Measurements from ENCODE around the gene PHLPP2. TPM values are rescaled to one million over a fixed set of nuclear protein-coding genes. Genes with fewer than 3 reads are reported as not detected.

PHLPP2 gene
- total RNA-seq, 4 donors from 2014 or later: 0.49 to 5.7 (median 1.7) TPM

DNA sequence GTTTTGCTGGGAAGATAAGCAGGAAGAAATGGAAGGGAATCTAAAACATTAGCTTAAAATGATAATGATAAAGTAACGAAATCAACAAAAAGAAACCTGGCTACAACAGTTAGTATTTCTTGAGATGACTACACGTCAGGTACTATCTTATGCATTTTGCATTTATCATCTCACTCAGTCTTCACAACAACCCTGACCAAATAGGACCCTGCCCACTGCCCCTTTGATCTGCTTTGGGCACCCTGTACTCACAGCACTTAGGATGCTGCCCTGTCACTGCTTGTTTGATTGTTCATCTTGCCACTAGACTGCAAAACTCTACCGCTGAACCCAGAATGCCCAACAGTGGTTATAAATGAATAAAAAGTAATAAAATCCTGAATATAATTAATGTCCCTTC lies 53.3 kb downstream of the PHLPP2 start:
- Histone ChIP-seq H3K36me3 (peaks cover 0 to 80% (median 4%) of the 10 kb centered on the region in 3 donors), H3K4me3 (no peak overlapping the region), H3K9me3 (no peaks in the 10 kb centered on the region), H3K27me3 (no peaks in the 10 kb centered on the region), H3K27ac (no peak overlapping the region), H3K4me1 (no peaks in the 10 kb centered on the region)
- DNase-seq: no peak
- intact Hi-C loops (cut with DNase I): no loop called here
- TF ChIP-seq, protein P1, sequence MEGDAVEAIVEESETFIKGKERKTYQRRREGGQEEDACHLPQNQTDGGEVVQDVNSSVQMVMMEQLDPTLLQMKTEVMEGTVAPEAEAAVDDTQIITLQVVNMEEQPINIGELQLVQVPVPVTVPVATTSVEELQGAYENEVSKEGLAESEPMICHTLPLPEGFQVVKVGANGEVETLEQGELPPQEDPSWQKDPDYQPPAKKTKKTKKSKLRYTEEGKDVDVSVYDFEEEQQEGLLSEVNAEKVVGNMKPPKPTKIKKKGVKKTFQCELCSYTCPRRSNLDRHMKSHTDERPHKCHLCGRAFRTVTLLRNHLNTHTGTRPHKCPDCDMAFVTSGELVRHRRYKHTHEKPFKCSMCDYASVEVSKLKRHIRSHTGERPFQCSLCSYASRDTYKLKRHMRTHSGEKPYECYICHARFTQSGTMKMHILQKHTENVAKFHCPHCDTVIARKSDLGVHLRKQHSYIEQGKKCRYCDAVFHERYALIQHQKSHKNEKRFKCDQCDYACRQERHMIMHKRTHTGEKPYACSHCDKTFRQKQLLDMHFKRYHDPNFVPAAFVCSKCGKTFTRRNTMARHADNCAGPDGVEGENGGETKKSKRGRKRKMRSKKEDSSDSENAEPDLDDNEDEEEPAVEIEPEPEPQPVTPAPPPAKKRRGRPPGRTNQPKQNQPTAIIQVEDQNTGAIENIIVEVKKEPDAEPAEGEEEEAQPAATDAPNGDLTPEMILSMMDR (IDR thresholded peaks at IDR 0.05): no peak
- TF ChIP-seq POLR2A (IDR thresholded peaks at IDR 0.05): no peak
- 91 to 95% methylated on average over 3 of the region's 3 CpGs for WGBS, 2 donors

- WGBS, 2 donors: 61 to 81% methylated on average over 4 of the region's 4 CpGs
- no peak overlapping the region for H3K4me3 ChIP-seq
- no peaks in the 10 kb centered on the region for H3K4me1 ChIP-seq
- intact Hi-C loops (cut with DNase I): no loop called here
- no peaks in the 10 kb centered on the region for H3K9me3 ChIP-seq
- no peak for DNase-seq
- no peaks in the 10 kb centered on the region for H3K27me3 ChIP-seq
- TF ChIP-seq POLR2A (IDR thresholded peaks at IDR 0.05): no peak
- TF ChIP-seq, protein P1 (IDR thresholded peaks at IDR 0.05): no peak
- H3K36me3 ChIP-seq: peaks cover 0 to 80% (median 4%) of the 10 kb centered on the region in 3 donors
- H3K27ac ChIP-seq: no peak overlapping the region
Measured at GRCh38 chr16:71670537-71670936, 54.0 kb downstream of the PHLPP2 start.

DNA sequence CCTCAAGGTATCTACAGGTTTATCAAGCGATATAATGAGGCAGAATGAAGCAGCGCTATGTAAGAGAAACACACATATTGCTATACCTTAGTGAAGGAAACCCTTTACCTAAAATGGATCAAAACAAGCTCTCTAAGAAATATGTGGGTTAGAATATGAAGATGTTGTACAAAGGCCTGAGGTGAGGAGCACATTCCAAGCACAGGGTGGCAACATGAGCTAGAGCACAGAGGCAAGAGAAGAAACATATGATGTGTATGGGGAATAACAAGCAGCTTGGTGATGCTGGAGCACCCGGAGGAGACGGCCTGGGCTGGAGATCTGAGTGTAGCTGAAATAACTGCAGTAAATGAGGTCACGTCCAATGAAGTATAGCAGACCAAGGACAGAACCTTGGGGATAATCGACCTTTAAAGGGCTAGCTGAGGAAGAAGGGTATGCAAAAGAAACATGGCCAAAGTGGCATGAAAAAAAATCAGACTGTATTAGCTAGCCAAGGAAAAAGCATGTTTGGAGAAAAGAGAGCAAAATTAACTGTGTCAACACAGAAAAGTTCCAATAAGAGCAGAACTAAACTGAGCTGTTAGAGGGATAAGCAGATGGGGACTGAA lies 54.5 kb downstream of the PHLPP2 start:
- WGBS, 2 donors: 92 to 95% methylated on average over 6 of the region's 6 CpGs
- no peaks in the 10 kb centered on the region for H3K27me3 ChIP-seq
- TF ChIP-seq, protein P1 (IDR thresholded peaks at IDR 0.05): no peak
- no peak for TF ChIP-seq POLR2A (IDR thresholded peaks at IDR 0.05)
- H3K36me3 ChIP-seq: peaks cover 0 to 81% (median 4%) of the 10 kb centered on the region in 3 donors
- no peak for DNase-seq
- intact Hi-C loops (cut with DNase I): no loop called here
- H3K9me3 ChIP-seq: no peaks in the 10 kb centered on the region
- no peak overlapping the region for H3K27ac ChIP-seq
- no peak overlapping the region for H3K4me3 ChIP-seq
- H3K4me1 ChIP-seq: no peaks in the 10 kb centered on the region

- Histone ChIP-seq H3K9me3 (no peaks in the 10 kb centered on the region), H3K27ac (no peak overlapping the region), H3K27me3 (no peaks in the 10 kb centered on the region), H3K4me1 (no peaks in the 10 kb centered on the region), H3K36me3 (peaks cover 0 to 85% (median 4%) of the 10 kb centered on the region in 3 donors), H3K4me3 (no peak overlapping the region)
- intact Hi-C loops (cut with DNase I): no loop called here
- no peak for DNase-seq
- WGBS, 2 donors: 72 to 73% methylated on average over 4 of the region's 4 CpGs
- TF ChIP-seq, protein P1 (IDR thresholded peaks at IDR 0.05): no peak
- TF ChIP-seq POLR2A (IDR thresholded peaks at IDR 0.05): no peak
Measured at GRCh38 chr16:71666928-71667707, 57.4 kb downstream of the PHLPP2 start.

DNA sequence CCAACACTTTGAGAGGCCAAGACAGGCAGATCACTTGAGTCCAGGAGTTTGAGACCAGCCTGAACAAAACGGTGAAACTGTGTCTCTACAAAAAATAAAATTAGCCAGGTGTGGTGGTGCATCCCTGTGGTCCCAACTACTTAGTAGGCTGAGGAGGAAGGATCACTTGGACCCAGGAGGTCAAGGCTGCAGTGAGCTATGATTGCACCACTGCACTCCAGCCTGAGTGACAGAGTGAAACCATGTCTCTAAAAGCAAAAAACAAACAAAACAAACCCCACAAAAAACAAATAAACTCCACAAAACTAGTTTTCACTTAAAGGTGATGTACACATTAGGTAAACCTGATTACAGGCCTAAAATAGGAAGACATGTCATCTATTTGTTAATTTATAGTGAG lies 58.2 kb downstream of the PHLPP2 start:
- intact Hi-C loops (cut with DNase I): no loop called here

More for the DNA sequence above, 58.2 kb downstream of the PHLPP2 start:
- WGBS, 2 donors: 87 to 88% methylated on average over 1 of the region's 1 CpG
- Histone ChIP-seq H3K9me3 (no peaks in the 10 kb centered on the region), H3K36me3 (peaks cover 0 to 88% (median 4%) of the 10 kb centered on the region in 3 donors), H3K4me3 (no peak overlapping the region), H3K4me1 (no peaks in the 10 kb centered on the region), H3K27ac (no peak overlapping the region), H3K27me3 (no peaks in the 10 kb centered on the region)
- DNase-seq: no peak
- TF ChIP-seq POLR2A (IDR thresholded peaks at IDR 0.05): no peak
- TF ChIP-seq, protein P1 (IDR thresholded peaks at IDR 0.05): no peak

Measured in esophagus squamous epithelium (tissue), 5 donors.